ENCODE data around the gene DOK5.
"Not testable (repeated sequence)": the region's sequence is repeated elsewhere in the genome, so short reads cannot be mapped to it uniquely, and the experiment has no call there.

Gene DOK5

GRCh38 chr20:54470697-54471096 lies 4.7 kb upstream of the DOK5 start:
- DNase-seq (ENCODE audit: low read depth) = no peak

GRCh38 chr20:54472607-54473006 lies 2.8 kb upstream of the DOK5 start:
- no peak for DNase-seq (ENCODE audit: low read depth)

- DNase-seq (ENCODE audit: low read depth) = no peak
Observed at GRCh38 chr20:54473340-54473739, 2.1 kb upstream of the DOK5 start.

- no peak for DNase-seq (ENCODE audit: low read depth)
Observed at GRCh38 chr20:54474046-54474445, 1.3 kb upstream of the DOK5 start.

- no peak for DNase-seq (ENCODE audit: low read depth)
Observed at GRCh38 chr20:54474866-54475265, 527 bp upstream of the DOK5 start.

GRCh38 chr20:54476169-54477009 lies 996 bp downstream of the DOK5 start:
- no peak for DNase-seq (ENCODE audit: low read depth)

GRCh38 chr20:54477191-54477955 lies 2.0 kb downstream of the DOK5 start:
- DNase-seq (ENCODE audit: low read depth) = no peak

- no peak for DNase-seq (ENCODE audit: low read depth)
Observed at GRCh38 chr20:54479138-54479906, 3.9 kb downstream of the DOK5 start.

GRCh38 chr20:54479937-54480336 lies 4.5 kb downstream of the DOK5 start:
- not testable (repeated sequence) for DNase-seq (ENCODE audit: low read depth)

GRCh38 chr20:54481442-54481841 lies 6.0 kb downstream of the DOK5 start:
- DNase-seq (ENCODE audit: low read depth) = no peak

GRCh38 chr20:54485631-54486030 lies 10.2 kb downstream of the DOK5 start:
- no peak for DNase-seq (ENCODE audit: low read depth)

- no peak for DNase-seq (ENCODE audit: low read depth)
Observed at GRCh38 chr20:54486585-54486984, 11.2 kb downstream of the DOK5 start.

GRCh38 chr20:54488442-54488841 lies 13.0 kb downstream of the DOK5 start:
- no peak for DNase-seq (ENCODE audit: low read depth)

GRCh38 chr20:54491506-54491905 lies 16.1 kb downstream of the DOK5 start:
- no peak for DNase-seq (ENCODE audit: low read depth)

GRCh38 chr20:54494303-54495006 lies 19.1 kb downstream of the DOK5 start:
- DNase-seq (ENCODE audit: low read depth) = no peak

GRCh38 chr20:54497931-54498718 lies 22.7 kb downstream of the DOK5 start:
- no peak for DNase-seq (ENCODE audit: low read depth)

- no peak for DNase-seq (ENCODE audit: low read depth)
Observed at GRCh38 chr20:54499111-54499510, 23.7 kb downstream of the DOK5 start.

- no peak for DNase-seq (ENCODE audit: low read depth)
Observed at GRCh38 chr20:54502179-54502578, 26.8 kb downstream of the DOK5 start.

GRCh38 chr20:54506643-54507042 lies 31.2 kb downstream of the DOK5 start:
- no peak for DNase-seq (ENCODE audit: low read depth)

- DNase-seq (ENCODE audit: low read depth) = no peak
Observed at GRCh38 chr20:54510541-54511129, 35.2 kb downstream of the DOK5 start.

- no peak for DNase-seq (ENCODE audit: low read depth)
Observed at GRCh38 chr20:54512694-54513093, 37.3 kb downstream of the DOK5 start.

Data from activated T-cell treated with anti-CD3 and anti-CD28 coated beads for 1 hour (primary cell).